Stimulated activated CD8-positive, alpha-beta memory T cell treated with anti-CD3 and anti-CD28 coated beads, Interleukin-4, amount 100 ng/mL, for 24 hours (primary cell): ENCODE measurements around the gene CLCN7.
"Not testable (repeated sequence)": the region's sequence is repeated elsewhere in the genome, so short reads cannot be mapped to it uniquely, and the experiment has no call there.

Experiments used
- DNase-seq: peaks from one replicate; pipeline ENCODE4 v3.0.0-alpha.2; 2020; ENCODE audit warnings: low read depth

CLCN7 gene

GRCh38 chr16:1487395-1488053 lies 12.7 kb upstream of the CLCN7 start:
- DNase-seq: no peak

GRCh38 chr16:1486551-1487390 lies 11.9 kb upstream of the CLCN7 start:
- DNase-seq: no peak

GRCh38 chr16:1485847-1486496 lies 11.1 kb upstream of the CLCN7 start:
- DNase-seq: no peak

GRCh38 chr16:1481906-1482835 lies 7.3 kb upstream of the CLCN7 start:
- DNase-seq: no peak

- DNase-seq: not testable (repeated sequence)
These were observed 4.1 kb upstream of the CLCN7 start for GRCh38 chr16:1478937-1479336.

GRCh38 chr16:1477033-1477432 lies 2.2 kb upstream of the CLCN7 start:
- no peak for DNase-seq

GRCh38 chr16:1475552-1476114 lies 805 bp upstream of the CLCN7 start:
- DNase-seq: no peak

- DNase-seq: no peak
These were observed 589 bp downstream of the CLCN7 start for GRCh38 chr16:1474082-1474795.

GRCh38 chr16:1472974-1473373 lies 1.9 kb downstream of the CLCN7 start:
- DNase-seq: no peak

- no peak for DNase-seq
These were observed 3.1 kb downstream of the CLCN7 start for GRCh38 chr16:1471569-1472194.

GRCh38 chr16:1470481-1471251 lies 4.2 kb downstream of the CLCN7 start:
- DNase-seq: no peak

GRCh38 chr16:1469693-1470201 lies 5.1 kb downstream of the CLCN7 start:
- no peak for DNase-seq

GRCh38 chr16:1469141-1469540 lies 5.7 kb downstream of the CLCN7 start:
- not testable (repeated sequence) for DNase-seq

- DNase-seq: no peak
These were observed 6.4 kb downstream of the CLCN7 start for GRCh38 chr16:1468426-1468810.

- DNase-seq: no peak
These were observed 7.8 kb downstream of the CLCN7 start for GRCh38 chr16:1466968-1467521.

- DNase-seq: no peak
These were observed 8.8 kb downstream of the CLCN7 start for GRCh38 chr16:1466054-1466453.

GRCh38 chr16:1465567-1465915 lies 9.3 kb downstream of the CLCN7 start:
- DNase-seq: no peak

GRCh38 chr16:1464894-1465566 lies 9.8 kb downstream of the CLCN7 start:
- no peak for DNase-seq
